ENCODE results near the gene ALDOB.

- TF ChIP-seq CTCF (IDR thresholded peaks at IDR 0.05) (no peak), RNF2 (IDR thresholded peaks at IDR 0.05; ENCODE audit: borderline replicate concordance, low read depth) (no peak), ESRRA (IDR thresholded peaks at IDR 0.05; ENCODE audit: borderline replicate concordance, low read length) (no peak), RAD21 (conservative IDR thresholded peaks at IDR 0.05 in 1 of 2, IDR thresholded peaks at IDR 0.05 in 1 of 2) (no peak), NFE2L2 (conservative IDR thresholded peaks at IDR 0.05; ENCODE audit: low read length) (no peak), BHLHE40 (IDR thresholded peaks at IDR 0.05; ENCODE audit: low read depth, low read length) (no peak), POLR2A (IDR thresholded peaks at IDR 0.05; ENCODE audit: low read length) (no peak), CEBPB (IDR thresholded peaks at IDR 0.05) (no peak), FOSB (CRISPR knock-in tag; IDR thresholded peaks at IDR 0.05) (no peak), NPAS2 (CRISPR knock-in tag; IDR thresholded peaks at IDR 0.05; ENCODE audit: borderline replicate concordance) (no peak), RCOR1 (IDR thresholded peaks at IDR 0.05; ENCODE audit: low read depth, low read length) (no peak), HDAC2 (IDR thresholded peaks at IDR 0.05) (no peak), TP53 (CRISPR knock-in tag; IDR thresholded peaks at IDR 0.05) (no peak)
- TF ChIP-seq, protein P1, sequence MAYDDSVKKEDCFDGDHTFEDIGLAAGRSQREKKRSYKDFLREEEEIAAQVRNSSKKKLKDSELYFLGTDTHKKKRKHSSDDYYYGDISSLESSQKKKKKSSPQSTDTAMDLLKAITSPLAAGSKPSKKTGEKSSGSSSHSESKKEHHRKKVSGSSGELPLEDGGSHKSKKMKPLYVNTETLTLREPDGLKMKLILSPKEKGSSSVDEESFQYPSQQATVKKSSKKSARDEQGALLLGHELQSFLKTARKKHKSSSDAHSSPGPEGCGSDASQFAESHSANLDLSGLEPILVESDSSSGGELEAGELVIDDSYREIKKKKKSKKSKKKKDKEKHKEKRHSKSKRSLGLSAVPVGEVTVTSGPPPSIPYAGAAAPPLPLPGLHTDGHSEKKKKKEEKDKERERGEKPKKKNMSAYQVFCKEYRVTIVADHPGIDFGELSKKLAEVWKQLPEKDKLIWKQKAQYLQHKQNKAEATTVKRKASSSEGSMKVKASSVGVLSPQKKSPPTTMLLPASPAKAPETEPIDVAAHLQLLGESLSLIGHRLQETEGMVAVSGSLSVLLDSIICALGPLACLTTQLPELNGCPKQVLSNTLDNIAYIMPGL (CRISPR knock-in tag; IDR thresholded peaks at IDR 0.05; ENCODE audit: borderline replicate concordance), result no peak
Observed at GRCh38 chr9:101437806-101438232, 2.2 kb upstream of the ALDOB start.

Measured in A549 (cell line).